Measurements from ENCODE around the gene RBP2. TPM values are rescaled to one million over a fixed set of nuclear protein-coding genes. Genes with fewer than 3 reads are reported as not detected.

Gene RBP2
- total RNA-seq, 2 experiments from 2014 or later, result not detected

- Mint-ChIP-seq H3K27me3 (no peaks in the 10 kb centered on the region), H3K27ac (no peak overlapping the region), H3K4me3 (no peak overlapping the region), H3K36me3 (no peaks in the 10 kb centered on the region), H3K9me3 (no peaks in the 10 kb centered on the region), H3K4me1 (no peaks in the 10 kb centered on the region)
- no peak for DNase-seq
Measured at GRCh38 chr3:139440639-139441556, 35.4 kb downstream of the RBP2 start.

- Mint-ChIP-seq H3K4me3 (no peak overlapping the region), H3K9me3 (no peaks in the 10 kb centered on the region), H3K36me3 (no peaks in the 10 kb centered on the region), H3K4me1 (no peaks in the 10 kb centered on the region), H3K27ac (no peak overlapping the region), H3K27me3 (no peaks in the 10 kb centered on the region)
- no peak for DNase-seq
Measured at GRCh38 chr3:139439278-139439677, 37.0 kb downstream of the RBP2 start.

- H3K4me3 Mint-ChIP-seq, result no peak overlapping the region
- H3K4me1 Mint-ChIP-seq, result no peaks in the 10 kb centered on the region
- no peak overlapping the region for H3K27ac Mint-ChIP-seq
- H3K36me3 Mint-ChIP-seq, result no peaks in the 10 kb centered on the region
- peaks cover 1% of the 10 kb centered on the region for H3K9me3 Mint-ChIP-seq
- no peaks in the 10 kb centered on the region for H3K27me3 Mint-ChIP-seq
- no peak for DNase-seq
Measured at GRCh38 chr3:139434764-139435307, 41.5 kb downstream of the RBP2 start.

- Mint-ChIP-seq H3K4me1 (no peaks in the 10 kb centered on the region), H3K9me3 (peaks cover 1% of the 10 kb centered on the region), H3K36me3 (no peaks in the 10 kb centered on the region), H3K27me3 (no peaks in the 10 kb centered on the region), H3K27ac (no peak overlapping the region), H3K4me3 (no peak overlapping the region)
- DNase-seq, result no peak
Measured at GRCh38 chr3:139434228-139434627, 42.1 kb downstream of the RBP2 start.

- no peaks in the 10 kb centered on the region for H3K4me1 Mint-ChIP-seq
- H3K36me3 Mint-ChIP-seq, result no peaks in the 10 kb centered on the region
- H3K4me3 Mint-ChIP-seq, result no peak overlapping the region
- no peak for DNase-seq
- no peak overlapping the region for H3K27ac Mint-ChIP-seq
- no peaks in the 10 kb centered on the region for H3K27me3 Mint-ChIP-seq
- H3K9me3 Mint-ChIP-seq, result peaks cover 1% of the 10 kb centered on the region
Measured at GRCh38 chr3:139433089-139433488, 43.2 kb downstream of the RBP2 start.

GRCh38 chr3:139430493-139430892, 45.8 kb downstream of the RBP2 start:
- Mint-ChIP-seq H3K9me3 (peaks cover 1% of the 10 kb centered on the region), H3K4me3 (no peak overlapping the region), H3K27me3 (no peaks in the 10 kb centered on the region), H3K4me1 (peaks cover 2% of the 10 kb centered on the region), H3K36me3 (no peaks in the 10 kb centered on the region), H3K27ac (no peak overlapping the region)
- no peak for DNase-seq

- Mint-ChIP-seq H3K27me3 (no peaks in the 10 kb centered on the region), H3K36me3 (peaks cover 2% of the 10 kb centered on the region), H3K9me3 (peaks cover 1% of the 10 kb centered on the region), H3K4me3 (no peak overlapping the region), H3K27ac (no peak overlapping the region), H3K4me1 (peaks cover 2% of the 10 kb centered on the region)
- DNase-seq, result no peak
Measured at GRCh38 chr3:139427283-139428060, 48.8 kb downstream of the RBP2 start.

DNA sequence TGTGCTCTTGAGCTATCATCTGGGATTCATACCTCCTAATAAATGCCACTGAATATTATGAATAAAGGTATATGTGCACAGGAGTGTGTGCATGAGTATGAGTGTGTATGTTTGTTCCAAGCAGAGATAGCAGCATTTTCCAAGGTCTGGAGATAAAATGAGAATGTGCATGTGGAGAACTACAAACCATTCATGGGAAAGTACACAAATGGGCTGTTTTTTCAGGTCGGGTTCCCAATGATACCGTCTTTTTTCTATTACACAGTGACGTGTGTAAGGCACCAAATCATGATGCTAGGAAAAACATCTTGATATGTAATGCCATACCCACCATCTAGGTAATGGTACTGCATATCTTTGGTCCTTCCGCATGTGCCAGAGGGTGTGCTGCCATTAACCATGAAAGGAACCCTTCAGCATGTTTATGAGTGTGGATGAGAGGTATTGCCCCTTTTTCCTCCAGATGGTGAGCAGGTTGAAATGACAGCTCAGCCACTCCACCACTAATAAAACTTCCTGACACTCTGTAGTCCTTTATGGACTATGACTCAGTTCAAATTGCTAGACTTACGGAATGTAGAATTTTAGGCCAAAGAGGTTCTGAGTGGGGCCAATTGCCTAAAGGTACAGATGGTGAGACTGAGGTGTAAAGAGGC, 50.4 kb downstream of the RBP2 start:
- Mint-ChIP-seq H3K27me3 (no peaks in the 10 kb centered on the region), H3K9me3 (no peaks in the 10 kb centered on the region), H3K36me3 (peaks cover 2% of the 10 kb centered on the region), H3K4me3 (no peak overlapping the region), H3K27ac (no peak overlapping the region), H3K4me1 (peaks cover 2% of the 10 kb centered on the region)
- no peak for DNase-seq

- no peak for DNase-seq
- Mint-ChIP-seq H3K4me1 (peaks cover 2% of the 10 kb centered on the region), H3K4me3 (no peak overlapping the region), H3K27me3 (no peaks in the 10 kb centered on the region), H3K9me3 (no peaks in the 10 kb centered on the region), H3K27ac (no peak overlapping the region), H3K36me3 (peaks cover 2% of the 10 kb centered on the region)
Measured at GRCh38 chr3:139423232-139423631, 53.1 kb downstream of the RBP2 start.

DNA sequence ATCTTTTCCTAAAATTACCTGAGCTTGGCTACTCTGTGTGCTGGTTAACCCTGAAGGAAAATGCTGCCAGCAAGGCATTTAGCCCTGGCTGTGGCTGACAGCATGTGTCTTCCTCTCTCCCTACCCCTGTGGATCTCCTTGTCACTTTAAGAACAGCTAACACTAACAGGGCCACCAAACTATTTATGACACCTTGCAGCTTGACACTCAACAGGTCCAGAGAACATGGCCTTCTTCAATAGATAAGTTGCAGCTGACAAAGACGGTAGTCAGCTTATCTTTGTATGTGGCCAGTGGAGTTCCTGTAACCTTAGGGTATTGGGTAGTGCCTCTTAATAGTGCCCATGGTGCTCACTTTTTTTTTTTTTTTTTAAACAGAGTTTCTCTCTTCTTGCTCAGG, 54.9 kb downstream of the RBP2 start:
- Mint-ChIP-seq H3K27me3 (no peaks in the 10 kb centered on the region), H3K9me3 (peaks cover 10% of the 10 kb centered on the region), H3K4me3 (no peak overlapping the region), H3K27ac (no peak overlapping the region), H3K36me3 (peaks cover 8% of the 10 kb centered on the region), H3K4me1 (no peaks in the 10 kb centered on the region)
- no peak for DNase-seq

DNA sequence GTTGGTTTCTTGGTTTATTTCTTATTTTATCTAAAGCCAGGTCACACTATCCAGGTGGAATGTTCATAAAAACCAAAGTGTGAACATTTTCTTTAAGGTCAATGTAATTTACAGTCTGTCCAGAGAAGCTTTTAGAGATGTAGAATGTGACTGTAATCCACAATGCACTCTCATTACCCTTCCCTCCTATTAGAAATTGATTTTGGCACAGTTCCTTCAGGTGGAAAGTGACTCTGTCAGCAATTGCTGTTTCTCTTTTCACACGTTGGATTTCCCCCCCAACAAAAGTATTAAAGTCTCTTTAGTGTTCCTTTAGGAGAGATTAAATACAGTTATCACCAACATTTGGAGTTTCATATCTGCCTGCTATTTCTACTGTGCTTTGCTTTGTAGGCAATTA, 55.3 kb downstream of the RBP2 start:
- Mint-ChIP-seq H3K27ac (no peak overlapping the region), H3K36me3 (peaks cover 10% of the 10 kb centered on the region), H3K27me3 (no peaks in the 10 kb centered on the region), H3K4me1 (no peaks in the 10 kb centered on the region), H3K4me3 (no peak overlapping the region), H3K9me3 (peaks cover 12% of the 10 kb centered on the region)
- no peak for DNase-seq

GRCh38 chr3:139418144-139418543, 58.2 kb downstream of the RBP2 start:
- no peak for DNase-seq
- Mint-ChIP-seq H3K9me3 (peaks cover 36% of the 10 kb centered on the region), H3K36me3 (peaks cover 29% of the 10 kb centered on the region), H3K4me1 (no peaks in the 10 kb centered on the region), H3K27me3 (no peaks in the 10 kb centered on the region), H3K27ac (no peak overlapping the region), H3K4me3 (no peak overlapping the region)

DNA sequence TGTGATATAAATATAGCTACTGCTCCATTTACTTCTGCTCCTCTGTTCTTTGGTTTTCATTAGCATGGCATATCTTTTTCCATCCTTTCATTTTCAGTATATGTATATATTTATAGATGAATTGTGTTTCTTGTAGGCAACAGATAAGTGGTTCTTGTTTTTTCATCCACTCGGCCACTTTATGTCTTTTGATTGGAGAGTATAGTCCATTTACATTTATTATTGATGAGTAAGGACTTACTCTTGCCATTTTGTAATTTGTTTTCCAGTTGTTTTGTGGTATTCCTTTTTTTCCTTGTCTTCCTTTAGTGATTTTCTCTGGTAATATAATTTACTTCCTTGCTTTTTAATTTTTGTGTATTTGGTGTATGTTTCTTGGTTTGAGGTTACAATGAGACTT, 60.0 kb downstream of the RBP2 start:
- Mint-ChIP-seq H3K4me3 (no peak overlapping the region), H3K36me3 (peaks cover 32% of the 10 kb centered on the region), H3K4me1 (no peaks in the 10 kb centered on the region), H3K9me3 (peaks cover 50% of the 10 kb centered on the region), H3K27ac (no peak overlapping the region), H3K27me3 (no peaks in the 10 kb centered on the region)
- DNase-seq, result no peak

GRCh38 chr3:139414608-139415224, 61.6 kb downstream of the RBP2 start:
- Mint-ChIP-seq H3K36me3 (peaks cover 32% of the 10 kb centered on the region), H3K9me3 (peaks cover 61% of the 10 kb centered on the region), H3K27me3 (no peaks in the 10 kb centered on the region), H3K4me3 (no peak overlapping the region), H3K4me1 (no peaks in the 10 kb centered on the region), H3K27ac (no peak overlapping the region)
- DNase-seq, result no peak

Measured in activated naive CD8-positive, alpha-beta T cell treated with anti-CD3 and anti-CD28 coated beads for 36 hours (primary cell).